CD4-positive, alpha-beta T cell treated with Interferon gamma for 1 hour (primary cell): ENCODE measurements around the gene FFAR2.
"Not testable (repeated sequence)": the region's sequence is repeated elsewhere in the genome, so short reads cannot be mapped to it uniquely, and the experiment has no call there.

Experiments
- DNase-seq: peaks from one replicate; pipeline ENCODE4 v3.0.0-alpha.2; 2020

Gene FFAR2

DNA sequence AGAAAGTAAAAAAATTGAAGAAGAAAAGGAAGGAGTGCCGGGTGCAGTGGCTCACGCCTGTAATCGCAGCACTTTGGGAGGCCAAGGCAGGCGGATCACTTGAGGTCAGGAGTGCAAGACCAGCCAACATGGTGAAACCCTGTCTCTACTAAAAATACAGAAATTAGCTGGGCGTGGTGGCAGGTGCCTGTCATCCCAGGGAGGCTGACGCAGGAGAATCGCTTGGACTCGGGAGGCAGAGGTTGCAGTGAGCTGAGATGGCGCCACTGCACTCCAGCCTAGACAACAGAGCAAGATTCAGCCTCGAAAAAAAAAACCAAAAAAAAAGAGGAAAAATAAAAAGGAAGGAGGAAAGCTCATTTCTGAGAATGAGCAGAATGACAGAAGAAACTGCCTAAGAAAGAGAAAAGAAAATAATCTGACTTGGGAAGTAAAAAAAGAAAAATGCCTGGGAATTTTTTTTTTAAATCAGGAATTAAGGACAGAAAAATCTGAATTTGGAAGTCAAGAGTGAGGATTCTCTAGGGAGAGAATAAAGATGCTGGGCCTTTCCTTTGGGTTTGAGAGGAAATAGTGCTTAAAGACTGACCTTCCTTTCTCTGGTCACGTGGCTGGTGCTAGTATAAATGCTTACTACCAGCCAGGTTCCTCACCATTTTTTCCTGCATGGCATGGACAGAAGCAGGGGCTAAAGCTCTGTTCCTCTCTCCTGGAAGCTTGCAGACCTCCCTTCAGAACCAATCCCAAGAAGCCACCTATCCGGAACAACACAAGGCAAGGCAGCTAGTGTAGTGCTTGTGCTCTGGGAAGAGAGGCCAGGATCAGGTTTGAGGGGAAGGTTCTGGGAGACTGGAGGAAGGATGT lies at the start of gene FFAR2:
FFAR2 (plus strand) TSS at position 652 of the 864 bp plus-strand sequence. CDS start 1,458 bp downstream, outside the sequence.
- DNase-seq: peak; percentile 59

DNA sequence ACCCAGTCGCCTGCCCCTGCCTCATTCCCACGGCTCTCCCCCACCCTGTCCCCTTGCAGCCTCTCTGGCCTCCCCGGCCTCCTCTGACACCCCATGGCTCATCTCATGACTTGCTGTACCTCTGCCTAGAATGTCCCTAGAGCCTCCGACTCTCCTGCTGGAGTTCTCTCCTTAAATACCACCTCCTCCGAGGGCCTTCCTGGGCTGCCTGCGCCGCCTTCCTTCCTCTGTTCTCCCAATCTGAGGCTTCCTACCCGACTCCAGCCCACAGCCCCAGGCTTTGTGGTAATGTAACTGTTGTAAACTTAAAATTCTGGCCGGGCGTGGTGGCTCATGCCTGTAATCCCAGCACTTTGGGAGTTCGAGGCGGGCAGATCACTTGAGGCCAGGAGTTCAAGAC lies 49.5 kb upstream of the FFAR2 start:
- no peak for DNase-seq

DNA sequence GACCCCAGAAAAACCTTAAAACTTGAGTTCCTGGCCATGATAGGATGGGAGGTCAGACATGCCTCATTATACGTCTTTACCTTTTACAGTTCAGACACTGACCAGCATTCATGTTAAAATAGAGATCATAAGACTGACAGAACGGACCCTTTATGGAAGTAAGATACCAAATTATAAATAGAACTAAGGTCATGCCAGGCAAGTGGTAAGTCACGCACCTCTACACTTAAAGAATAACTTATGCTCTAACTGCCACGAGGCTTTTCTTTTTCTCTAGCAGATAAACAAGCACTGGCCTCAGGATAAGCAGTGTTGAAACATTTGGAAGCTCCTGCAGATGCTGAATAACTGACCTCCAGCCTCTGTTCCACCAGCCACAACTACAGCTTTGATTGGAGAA lies 48.8 kb upstream of the FFAR2 start:
- no peak for DNase-seq

DNA sequence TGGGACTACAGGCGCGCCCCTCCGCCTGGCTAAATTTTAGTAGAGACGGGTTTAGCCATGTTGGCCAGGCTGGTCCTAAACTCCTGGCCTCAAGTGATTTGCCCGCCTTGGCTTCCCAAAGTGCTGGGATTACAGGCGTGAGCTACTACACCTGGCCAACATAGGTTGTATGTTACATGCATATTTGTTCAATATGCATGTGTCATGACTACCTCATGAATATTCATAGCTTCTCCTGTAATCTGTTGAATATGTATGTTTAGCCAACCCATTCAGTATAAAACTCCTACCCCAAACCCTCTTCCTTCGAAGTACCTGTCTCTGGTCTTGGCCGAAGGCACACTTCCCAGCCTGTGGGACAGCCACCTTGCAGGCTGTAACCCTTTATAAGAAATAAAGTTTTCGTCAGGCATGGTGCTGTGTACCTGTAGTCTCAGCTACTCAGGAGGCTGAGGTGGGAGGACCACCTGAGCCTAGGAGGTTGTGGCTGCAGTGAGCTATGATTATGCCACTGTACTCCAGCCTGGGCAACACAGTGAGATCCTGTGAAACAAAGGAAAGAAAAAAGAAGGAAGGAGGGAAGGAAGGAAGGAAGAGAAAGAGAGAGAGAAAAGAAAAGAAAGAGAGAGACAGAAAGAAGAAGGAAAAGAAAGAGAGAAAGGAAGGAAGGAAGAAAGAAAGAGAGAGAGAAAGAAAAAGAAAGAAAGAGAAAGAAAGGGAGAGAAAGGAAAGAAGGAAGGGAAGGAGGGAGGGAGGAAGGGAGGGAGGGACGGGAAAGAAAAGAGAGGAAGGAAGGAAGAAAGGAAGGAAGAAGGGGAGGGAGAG lies 47.9 kb upstream of the FFAR2 start:
- DNase-seq: no peak

DNA sequence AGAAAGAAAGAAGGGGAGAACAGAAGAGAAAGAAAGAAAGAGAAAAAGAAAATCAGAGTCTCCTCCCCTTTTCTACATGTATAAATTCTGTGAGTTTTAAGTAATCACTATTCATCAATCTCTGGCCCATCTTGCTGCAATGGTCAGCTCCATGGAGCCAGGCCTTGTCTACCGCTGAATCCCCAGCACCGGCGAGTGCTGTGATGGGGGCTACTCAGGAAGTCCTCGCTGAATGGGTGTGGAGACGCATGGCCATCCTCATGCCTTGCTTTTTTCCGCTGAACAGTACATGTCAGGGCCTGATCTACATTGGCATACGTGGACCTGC lies 47.3 kb upstream of the FFAR2 start:
- no peak for DNase-seq

DNA sequence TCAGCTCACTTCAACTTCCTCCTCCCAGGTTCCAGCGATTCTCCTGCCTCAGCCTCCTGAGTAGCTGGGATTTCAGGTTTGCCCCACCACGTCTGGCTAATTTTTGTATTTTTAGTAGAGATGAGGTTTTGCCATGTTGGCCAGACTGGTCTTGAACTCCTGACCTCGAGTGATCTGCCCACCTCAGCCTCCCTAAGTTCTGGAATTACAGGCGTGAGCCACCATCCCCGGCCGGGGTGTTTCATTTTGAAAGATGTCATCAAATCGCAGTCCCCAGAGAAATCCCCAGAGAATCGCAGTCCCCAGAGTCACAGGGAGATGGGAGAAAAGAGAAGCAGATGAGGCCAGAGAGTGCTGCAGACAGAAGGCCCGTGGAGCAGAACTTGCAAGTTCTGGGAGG lies 46.6 kb upstream of the FFAR2 start:
- not testable (repeated sequence) for DNase-seq

DNA sequence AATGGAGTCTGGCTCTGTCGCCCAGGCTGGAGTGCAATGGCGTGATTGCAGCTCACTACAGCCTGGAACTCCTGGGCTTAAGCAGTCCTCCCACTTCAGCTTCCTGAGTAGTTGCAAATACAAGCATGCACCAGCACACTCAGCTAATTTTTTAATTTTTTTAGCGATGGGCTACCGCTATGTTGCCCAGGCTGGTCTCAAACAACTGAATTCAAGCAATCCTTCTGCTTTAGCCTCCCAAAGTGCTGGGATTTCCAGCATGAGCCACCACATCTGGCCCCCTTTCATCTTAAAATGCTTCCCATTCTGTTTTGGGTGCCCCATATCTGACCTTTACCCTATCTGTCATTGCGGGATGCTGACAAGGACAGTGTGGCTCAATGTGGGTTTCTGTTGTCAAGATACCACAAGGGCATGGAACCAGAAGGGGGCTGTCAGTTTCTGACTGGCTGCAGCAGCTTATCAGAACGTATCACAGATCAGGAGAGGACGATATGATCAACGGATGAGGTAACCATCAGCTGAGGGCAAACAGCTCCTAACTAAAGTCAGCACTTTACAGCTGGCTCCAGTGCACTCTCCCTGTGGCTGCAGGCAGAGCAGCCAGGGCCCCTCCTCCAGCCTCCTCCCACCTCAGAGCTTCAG lies 44.8 kb upstream of the FFAR2 start:
- DNase-seq: peak; percentile 8

DNA sequence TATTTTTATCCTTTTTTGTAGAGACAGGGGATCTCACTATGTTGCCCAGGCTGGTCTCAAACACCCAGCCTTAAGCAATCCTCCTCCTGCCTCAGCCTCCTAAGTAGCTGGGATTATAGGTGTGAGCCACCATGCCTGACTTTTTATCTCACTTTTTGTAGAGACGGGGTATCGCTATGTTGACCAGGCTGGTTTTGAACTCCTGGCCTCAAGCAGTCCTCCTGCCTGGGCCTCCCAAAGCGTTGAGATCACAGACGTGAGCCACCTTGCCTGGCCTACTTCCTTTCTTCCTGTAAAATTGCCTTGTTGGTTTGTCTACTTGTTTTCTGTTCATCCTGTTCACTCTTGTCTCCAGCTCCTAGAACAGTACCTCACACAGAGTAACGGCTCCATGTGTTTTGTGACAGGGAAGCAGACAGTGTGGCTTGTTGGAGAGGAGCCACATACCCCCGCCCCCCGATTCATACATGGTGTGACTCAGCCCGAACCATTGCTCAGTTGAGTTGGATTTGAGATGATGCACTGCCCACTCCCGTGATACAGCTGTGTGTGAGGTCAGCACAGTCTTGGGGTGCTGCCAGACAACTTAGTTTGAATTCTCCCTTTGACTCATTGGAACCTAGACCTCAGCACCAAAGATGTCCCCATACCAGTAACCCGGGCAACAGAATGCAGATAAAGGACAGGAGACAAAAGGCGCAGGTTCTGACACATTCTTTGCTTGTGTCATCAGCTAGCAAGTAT lies 43.0 kb upstream of the FFAR2 start:
- DNase-seq: peak; percentile 4

DNA sequence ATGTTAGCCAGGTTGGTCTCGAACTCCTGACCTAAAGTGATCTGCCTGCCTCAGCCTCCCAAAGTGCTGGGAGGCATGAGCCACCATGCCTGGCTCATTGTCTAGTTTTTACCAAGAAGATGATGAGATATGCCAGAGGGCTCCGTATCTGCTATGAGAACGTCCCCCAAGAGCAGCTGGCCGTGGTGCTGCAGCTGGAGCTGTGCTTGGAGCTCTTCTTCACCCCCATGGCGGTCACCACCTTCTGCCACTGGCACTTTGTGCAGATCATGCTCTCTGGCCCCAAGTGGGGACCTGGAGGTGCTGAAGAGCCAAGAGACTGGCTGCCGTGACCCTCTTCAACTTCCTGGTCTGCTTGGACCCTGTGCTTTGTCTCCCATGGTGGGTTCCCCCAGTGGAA lies 40.4 kb upstream of the FFAR2 start:
- DNase-seq: no peak

DNA sequence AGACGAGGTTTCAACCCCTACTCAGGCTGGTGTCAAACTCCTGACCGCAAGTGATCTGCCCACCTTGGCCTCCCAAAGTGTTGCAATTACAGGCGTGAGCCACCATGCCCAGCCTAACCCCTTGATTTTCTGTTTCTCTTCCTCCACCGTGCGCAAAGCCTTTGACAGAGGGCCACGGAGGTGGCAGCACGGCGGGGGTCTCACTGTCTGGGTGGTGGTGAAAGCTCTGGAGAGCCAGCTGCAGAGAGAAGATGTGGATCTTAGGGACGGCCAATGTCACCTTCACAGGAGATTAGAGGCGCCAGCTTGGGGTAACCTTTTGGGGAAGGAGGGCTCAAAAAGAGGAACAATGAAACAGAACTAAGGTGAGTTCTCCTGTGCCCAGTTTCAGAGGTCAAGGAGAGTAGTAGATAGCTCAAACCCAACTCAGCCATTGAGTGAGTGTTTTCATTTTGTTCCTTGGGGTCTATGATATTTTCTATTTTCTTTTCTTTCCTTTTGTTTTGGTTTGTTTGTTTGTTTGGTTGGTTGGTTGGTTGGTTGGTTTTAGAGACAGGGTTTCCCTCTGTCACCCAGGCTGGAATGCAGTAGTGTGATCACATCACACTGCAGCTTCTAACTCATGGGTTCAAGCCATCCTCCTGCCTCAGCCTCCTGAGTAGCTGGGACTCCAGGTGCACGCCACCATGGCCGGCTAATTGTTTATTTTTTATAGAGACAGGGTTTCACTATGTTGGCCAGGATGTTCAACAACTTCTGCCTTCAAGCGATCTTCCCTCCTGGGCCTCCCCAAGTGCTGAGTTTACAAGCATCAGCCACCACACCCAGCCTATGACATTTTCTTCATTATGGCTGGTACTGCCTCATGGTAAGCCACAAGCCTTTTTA lies 39.5 kb upstream of the FFAR2 start:
- DNase-seq: no peak

DNA sequence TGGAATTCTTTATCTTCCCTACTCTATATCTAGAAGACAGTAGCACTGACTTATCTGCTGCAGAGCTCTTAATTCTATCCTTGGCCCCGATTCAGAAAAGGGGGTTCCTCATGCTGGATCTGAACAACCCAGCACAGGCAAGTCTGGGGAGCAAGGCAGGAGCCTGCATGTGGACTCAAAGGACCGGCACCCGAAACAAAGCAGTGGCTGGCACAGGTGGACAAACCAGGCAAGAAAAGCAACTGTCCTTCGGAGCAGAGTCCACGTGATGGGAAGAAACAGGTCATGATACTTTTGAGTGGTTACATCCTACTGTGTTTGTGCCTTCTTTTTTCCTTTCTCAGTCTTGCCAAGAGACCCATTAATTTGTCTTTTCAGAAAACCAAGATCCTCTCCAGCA lies 38.9 kb upstream of the FFAR2 start:
- no peak for DNase-seq

DNA sequence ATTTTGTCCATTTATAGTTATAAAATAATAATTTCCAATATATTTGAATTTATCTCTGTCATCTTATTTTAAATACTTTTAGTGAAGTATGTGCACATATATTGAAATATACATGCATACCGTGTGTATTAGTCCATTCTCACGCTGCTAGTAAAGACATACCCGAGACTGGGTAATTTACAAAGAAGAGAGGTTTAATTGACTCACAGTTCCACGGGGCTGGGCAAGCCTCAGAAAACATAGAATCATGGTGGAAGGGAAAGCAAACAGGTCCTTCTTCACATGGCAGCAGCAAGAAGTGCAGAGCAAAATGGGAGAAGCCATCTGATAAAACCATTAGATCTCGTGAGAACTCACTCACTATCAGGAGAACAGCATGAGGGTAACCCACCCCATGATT lies 37.6 kb upstream of the FFAR2 start:
- DNase-seq: no peak

DNA sequence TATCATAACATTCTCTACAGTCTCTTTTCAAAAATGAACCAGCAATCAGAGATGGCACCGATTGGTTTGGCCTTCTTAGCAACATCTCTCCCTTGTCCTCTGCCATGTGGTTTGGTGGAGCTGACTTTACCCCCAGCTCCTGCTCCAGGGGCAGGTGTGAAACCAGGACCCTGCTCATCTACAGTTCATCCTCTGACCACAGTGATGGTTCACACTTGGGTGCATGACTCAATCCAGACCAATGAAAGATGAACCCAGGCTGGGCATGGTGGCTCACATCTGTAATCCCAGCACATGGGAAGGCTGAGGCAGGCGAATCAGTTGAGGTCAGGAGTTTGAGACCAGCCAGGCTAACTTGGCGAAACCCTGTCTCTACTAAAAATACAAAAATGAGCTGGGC lies 33.6 kb upstream of the FFAR2 start:
- DNase-seq: no peak

DNA sequence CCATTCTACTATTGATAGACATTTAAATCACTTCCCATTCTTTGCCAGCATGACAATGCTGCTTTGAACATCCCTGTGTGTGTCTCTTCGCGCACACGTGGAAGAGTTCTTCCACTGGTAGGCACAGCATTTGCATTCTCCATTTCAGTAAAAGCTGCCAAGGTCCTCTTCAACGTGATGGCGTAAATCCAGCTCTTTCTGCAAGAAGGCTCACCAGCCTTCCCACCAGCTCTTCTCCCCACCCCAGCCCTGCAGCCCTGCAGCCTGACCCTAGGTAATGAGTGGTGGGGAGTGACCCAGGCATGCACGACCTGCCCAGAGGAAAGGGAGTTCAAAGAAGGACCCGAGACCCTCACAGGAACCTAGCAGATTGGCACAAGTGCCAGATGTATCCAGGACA lies 31.7 kb upstream of the FFAR2 start:
- DNase-seq: no peak

DNA sequence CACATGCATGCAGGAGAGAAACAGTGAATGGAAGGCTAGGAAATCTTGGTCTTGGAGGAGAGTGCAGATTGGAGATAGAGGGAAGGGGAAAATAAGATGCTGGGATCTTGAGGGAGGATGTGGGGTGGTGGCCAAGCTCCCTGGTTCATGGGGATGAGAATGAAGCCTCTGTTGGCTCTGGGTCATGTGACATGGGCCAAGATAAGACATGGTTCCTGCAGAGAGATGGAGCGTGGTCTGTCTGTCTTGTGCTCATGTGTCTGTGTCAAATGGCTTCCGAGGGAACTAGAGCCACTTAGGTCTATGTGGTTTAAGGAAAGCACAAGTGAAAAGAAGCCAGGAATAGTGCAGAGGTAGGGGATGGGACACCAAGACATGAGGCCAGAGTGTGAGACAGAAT lies 30.8 kb upstream of the FFAR2 start:
- no peak for DNase-seq

DNA sequence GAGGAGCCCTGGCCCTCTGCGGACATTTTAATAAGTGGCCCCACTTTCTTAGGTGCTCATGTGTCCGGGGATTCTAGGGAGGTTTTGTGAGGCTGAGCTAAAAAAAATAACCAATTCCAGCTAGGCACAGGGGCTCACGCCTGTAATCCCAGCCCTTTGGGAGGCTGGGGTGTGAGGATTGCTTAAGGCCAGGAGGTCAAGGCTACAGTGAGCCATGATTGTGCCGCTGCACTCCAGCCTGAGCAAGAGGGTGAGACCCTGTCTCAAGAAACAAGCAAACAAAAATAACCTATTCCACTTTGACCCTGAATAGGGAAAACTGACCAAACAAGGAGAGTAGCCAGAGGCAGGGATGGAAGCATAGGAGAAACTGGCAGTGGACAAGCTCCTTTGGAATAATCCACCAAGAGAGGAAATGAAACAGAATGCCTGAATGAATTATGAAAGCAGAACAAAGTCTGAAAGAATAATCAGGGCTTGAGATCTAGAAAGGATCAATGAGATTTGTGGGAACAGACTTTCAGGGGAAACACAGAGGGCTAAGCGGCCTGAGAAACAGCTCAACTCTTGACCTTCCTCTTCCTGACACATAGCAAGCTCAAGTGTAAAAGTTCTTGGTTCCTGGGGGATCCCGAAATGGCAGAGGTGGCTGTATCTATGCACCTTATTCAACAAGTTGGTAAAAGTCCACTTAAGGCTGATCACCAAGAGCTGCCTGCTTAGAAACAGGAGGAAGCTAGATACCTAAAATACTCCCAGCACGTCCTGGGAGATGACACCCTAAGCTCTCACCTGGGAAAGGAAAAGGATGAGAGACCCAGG lies 30.1 kb upstream of the FFAR2 start:
- DNase-seq: no peak

DNA sequence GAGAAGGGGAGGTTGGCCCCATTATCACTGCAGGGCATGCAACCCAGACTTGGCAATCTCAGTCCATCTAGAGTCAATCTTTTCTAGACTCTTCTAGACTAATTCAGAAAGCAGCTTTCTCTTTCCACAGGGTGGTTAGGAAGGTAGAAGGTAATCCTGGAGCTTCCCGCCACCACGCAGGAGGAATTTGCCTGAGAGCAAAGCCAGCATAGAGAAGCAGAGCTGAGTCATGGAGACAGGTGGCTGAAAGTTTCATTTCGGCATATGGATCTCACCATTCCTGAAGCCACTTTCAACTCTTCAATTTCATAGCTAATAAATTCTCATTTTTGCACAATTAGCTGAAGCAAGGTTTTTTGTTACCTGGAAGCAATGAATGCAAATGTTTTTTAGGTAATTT lies 29.0 kb upstream of the FFAR2 start:
- no peak for DNase-seq

DNA sequence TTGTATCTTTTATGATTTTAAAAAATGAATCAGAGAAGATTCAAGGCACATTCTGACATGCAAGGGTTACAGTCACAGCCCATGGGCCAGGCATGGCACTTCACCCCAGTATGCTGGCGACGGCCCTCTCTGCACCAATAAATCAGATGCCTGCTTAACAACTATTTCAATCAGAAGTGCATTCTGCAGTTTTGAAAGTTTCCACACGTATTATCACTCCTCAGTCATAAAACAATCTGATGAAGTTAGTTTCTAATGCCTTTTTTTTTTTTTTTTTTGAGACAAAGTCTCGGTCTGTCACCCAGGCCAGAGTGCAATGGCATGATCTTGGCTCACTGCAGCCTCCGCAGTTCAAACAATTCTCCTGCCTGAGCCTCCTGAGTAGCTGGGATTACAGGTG lies 28.3 kb upstream of the FFAR2 start:
- no peak for DNase-seq

DNA sequence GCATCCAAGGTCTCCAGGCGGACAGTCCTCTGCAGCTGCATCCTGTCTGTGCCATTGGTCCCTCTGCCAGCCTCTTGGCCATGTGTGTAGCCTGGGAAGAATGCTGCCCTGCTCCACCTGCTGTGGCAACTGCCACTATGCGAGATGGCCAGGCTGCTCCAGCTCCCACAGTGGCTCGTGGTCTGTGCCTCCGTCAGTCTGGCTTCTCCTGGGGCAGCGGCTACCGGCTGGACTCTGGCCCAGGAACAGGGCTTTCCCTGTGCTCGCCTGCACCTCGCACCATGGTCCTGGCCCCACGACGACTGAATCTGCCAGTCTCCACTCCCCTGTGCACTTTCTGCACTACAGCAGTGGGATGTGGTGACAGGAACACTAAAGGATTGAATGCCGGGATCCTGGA lies 26.7 kb upstream of the FFAR2 start:
- no peak for DNase-seq

DNA sequence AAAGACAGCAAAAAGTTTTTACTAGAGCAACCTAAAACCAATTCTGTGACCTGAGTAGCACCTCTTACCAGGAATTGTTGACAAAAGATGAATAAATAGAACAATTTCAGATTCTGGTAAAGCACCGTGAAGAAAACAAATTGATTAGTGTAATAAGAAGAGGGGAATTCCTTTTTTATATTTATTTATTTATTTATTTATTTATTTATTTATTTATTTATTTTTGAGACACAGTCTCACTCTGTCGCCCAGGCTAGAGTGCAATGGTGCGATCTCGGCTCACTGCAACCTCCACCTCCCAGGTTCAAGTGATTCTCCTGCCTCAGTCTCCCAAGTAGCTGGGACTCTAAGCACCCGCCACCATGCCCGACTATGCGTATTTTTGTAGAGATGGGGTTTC lies 24.7 kb upstream of the FFAR2 start:
- not testable (repeated sequence) for DNase-seq

DNA sequence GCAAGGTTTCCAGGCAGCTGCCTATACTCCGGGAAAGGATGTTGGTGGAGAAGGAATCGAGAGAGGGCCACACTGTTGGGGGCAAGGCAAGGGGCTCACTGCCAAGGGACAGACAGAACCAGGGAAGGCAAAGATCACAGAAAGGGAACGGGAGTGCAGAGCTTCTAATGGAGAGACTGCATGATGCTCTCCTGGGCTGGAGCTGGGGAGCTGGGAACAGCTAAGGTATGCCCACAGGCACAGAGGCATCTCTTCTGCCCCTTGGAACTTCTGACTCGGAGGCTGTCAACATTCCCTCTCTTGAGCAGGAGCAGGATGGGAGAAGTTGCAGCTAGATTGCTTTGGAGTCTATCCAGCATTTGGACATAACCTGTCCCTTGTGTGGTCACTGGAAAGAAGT lies 22.4 kb upstream of the FFAR2 start:
- no peak for DNase-seq
